Measurements from ENCODE around the gene TENM4.

GRCh38 chr11:78912778-78913177 lies 528.1 kb downstream of the TENM4 start:
- no peak for TF ChIP-seq CHD2 (IDR thresholded peaks at IDR 0.05; ENCODE audit: low read length, partially characterized antibody)
- TF ChIP-seq, protein P1, sequence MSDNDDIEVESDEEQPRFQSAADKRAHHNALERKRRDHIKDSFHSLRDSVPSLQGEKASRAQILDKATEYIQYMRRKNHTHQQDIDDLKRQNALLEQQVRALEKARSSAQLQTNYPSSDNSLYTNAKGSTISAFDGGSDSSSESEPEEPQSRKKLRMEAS (IDR thresholded peaks at IDR 0.05; ENCODE audit: low read depth), result no peak
- TF ChIP-seq, protein P2, sequence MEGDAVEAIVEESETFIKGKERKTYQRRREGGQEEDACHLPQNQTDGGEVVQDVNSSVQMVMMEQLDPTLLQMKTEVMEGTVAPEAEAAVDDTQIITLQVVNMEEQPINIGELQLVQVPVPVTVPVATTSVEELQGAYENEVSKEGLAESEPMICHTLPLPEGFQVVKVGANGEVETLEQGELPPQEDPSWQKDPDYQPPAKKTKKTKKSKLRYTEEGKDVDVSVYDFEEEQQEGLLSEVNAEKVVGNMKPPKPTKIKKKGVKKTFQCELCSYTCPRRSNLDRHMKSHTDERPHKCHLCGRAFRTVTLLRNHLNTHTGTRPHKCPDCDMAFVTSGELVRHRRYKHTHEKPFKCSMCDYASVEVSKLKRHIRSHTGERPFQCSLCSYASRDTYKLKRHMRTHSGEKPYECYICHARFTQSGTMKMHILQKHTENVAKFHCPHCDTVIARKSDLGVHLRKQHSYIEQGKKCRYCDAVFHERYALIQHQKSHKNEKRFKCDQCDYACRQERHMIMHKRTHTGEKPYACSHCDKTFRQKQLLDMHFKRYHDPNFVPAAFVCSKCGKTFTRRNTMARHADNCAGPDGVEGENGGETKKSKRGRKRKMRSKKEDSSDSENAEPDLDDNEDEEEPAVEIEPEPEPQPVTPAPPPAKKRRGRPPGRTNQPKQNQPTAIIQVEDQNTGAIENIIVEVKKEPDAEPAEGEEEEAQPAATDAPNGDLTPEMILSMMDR (IDR thresholded peaks at IDR 0.05), result no peak
- TF ChIP-seq EZH2phosphoT487 (IDR thresholded peaks at IDR 0.05; ENCODE audit: borderline replicate concordance, low read depth), result no peak
- TF ChIP-seq MXI1 (IDR thresholded peaks at IDR 0.05; ENCODE audit: low read depth, low read length), result no peak
- TF ChIP-seq USF1 (IDR thresholded peaks at IDR 0.05; ENCODE audit: borderline replicate concordance, low read depth), result no peak
- TF ChIP-seq TAF1 (IDR thresholded peaks at IDR 0.05; ENCODE audit: borderline replicate concordance, low read depth, low read length), result no peak
- TF ChIP-seq GABPA (IDR thresholded peaks at IDR 0.05; ENCODE audit: low read depth), result no peak
- no peak for TF ChIP-seq SIN3A (IDR thresholded peaks at IDR 0.05; ENCODE audit: borderline replicate concordance, low read depth, low read length)
- no peak for TF ChIP-seq PBX3 (IDR thresholded peaks at IDR 0.05)
- no peak for TF ChIP-seq TEAD4 (IDR thresholded peaks at IDR 0.05; ENCODE audit: borderline replicate concordance, insufficient read depth)

Measured in SK-N-SH (cell line).